HFF-Myc (cell line): ENCODE results near the gene CNOT8.
A peak's percentile ranks its signal among the peaks of the same experiment; 100 is the strongest.

Source experiments
- DNase-seq: peaks from one replicate; pipeline ENCODE4 v3.0.0-alpha.2; 2011; ENCODE audit warnings: low read depth; ENCODE audit errors: extremely low read depth
- H3K4me3 ChIP-seq: replicated peaks from 2 replicates; pipeline ENCODE4 v1.5.1; 2011; ENCODE audit warnings: low read depth, mild to moderate bottlenecking, control low read depth, low read length
- CTCF ChIP-seq: IDR thresholded peaks from 2 replicates; pipeline ENCODE4 v1.5.1; 2012; ENCODE audit warnings: mild to moderate bottlenecking, low read depth, low read length, control low read depth; ENCODE audit errors: missing control alignments

Gene CNOT8

GRCh38 chr5:154857530-154858296 is 714 bp upstream of the CNOT8 start:
- TF ChIP-seq CTCF: no peak
- peak overlapping the region; percentile 85 for H3K4me3 ChIP-seq
- peak; percentile 88 for DNase-seq

- H3K4me3 ChIP-seq: peak overlapping the region; percentile 85
- no peak for DNase-seq
- TF ChIP-seq CTCF: no peak
These were observed 795 bp downstream of the CNOT8 start for GRCh38 chr5:154858972-154859871.

- no peak for TF ChIP-seq CTCF
- H3K4me3 ChIP-seq: peak overlapping the region; percentile 85
- DNase-seq: no peak
These were observed 1.7 kb downstream of the CNOT8 start for GRCh38 chr5:154860123-154860522.

- DNase-seq: no peak
- TF ChIP-seq CTCF: no peak
- peak overlapping the region; percentile 85 for H3K4me3 ChIP-seq
These were observed 2.3 kb downstream of the CNOT8 start for GRCh38 chr5:154860765-154861164.

GRCh38 chr5:154861946-154862345 is 3.5 kb downstream of the CNOT8 start:
- no peak overlapping the region for H3K4me3 ChIP-seq
- TF ChIP-seq CTCF: no peak
- DNase-seq: no peak

- no peak for DNase-seq
- no peak for TF ChIP-seq CTCF
- H3K4me3 ChIP-seq: no peak overlapping the region
These were observed 4.3 kb downstream of the CNOT8 start for GRCh38 chr5:154862766-154863165.
